Kidney epithelial cell (primary cell): Measurements from ENCODE around the gene SLFN11. TPM values are rescaled to one million over a fixed set of nuclear protein-coding genes. Genes with fewer than 3 reads are reported as not detected.
"Not testable (repeated sequence)": the region's sequence is repeated elsewhere in the genome, so short reads cannot be mapped to it uniquely, and the experiment has no call there.

Experiments
- DNase-seq: peaks from one replicate; pipeline ENCODE4 v3.0.0-alpha.2; 2010; ENCODE audit warnings: low read depth
- H3K27me3 ChIP-seq: 2 replicates; pipeline ENCODE4 v1.6.0; 2011; ENCODE audit warnings: low read length; ENCODE audit not compliant: control insufficient read depth, insufficient read depth
- H3K36me3 ChIP-seq: 2 replicates; pipeline ENCODE4 v1.5.1; 2011; ENCODE audit warnings: low read length; ENCODE audit not compliant: control insufficient read depth, insufficient read depth
- H3K4me3 ChIP-seq: 2 replicates; pipeline ENCODE4 v1.5.1; 2011; ENCODE audit warnings: low read depth, mild to moderate bottlenecking, control low read depth, low read length
- total RNA-seq: library from RNA; depleted of rRNA; stranded (reverse); fragments of >200 nt; gene quantifications from 2 replicates; pipeline ENCODE4 v1.2.3, GENCODE V29; 2015
- TF ChIP-seq, protein P1 (sequence below): IDR thresholded peaks from 2 replicates; pipeline ENCODE4 v1.5.1; 2011; ENCODE audit warnings: mild to moderate bottlenecking, moderate library complexity, low read length, control low read depth, inconsistent platforms; ENCODE audit not compliant: insufficient read depth, poor library complexity, severe bottlenecking

The SLFN11 gene, protein sequence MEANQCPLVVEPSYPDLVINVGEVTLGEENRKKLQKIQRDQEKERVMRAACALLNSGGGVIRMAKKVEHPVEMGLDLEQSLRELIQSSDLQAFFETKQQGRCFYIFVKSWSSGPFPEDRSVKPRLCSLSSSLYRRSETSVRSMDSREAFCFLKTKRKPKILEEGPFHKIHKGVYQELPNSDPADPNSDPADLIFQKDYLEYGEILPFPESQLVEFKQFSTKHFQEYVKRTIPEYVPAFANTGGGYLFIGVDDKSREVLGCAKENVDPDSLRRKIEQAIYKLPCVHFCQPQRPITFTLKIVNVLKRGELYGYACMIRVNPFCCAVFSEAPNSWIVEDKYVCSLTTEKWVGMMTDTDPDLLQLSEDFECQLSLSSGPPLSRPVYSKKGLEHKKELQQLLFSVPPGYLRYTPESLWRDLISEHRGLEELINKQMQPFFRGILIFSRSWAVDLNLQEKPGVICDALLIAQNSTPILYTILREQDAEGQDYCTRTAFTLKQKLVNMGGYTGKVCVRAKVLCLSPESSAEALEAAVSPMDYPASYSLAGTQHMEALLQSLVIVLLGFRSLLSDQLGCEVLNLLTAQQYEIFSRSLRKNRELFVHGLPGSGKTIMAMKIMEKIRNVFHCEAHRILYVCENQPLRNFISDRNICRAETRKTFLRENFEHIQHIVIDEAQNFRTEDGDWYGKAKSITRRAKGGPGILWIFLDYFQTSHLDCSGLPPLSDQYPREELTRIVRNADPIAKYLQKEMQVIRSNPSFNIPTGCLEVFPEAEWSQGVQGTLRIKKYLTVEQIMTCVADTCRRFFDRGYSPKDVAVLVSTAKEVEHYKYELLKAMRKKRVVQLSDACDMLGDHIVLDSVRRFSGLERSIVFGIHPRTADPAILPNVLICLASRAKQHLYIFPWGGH
- 0.04 and 0.27 TPM in 2 replicates for total RNA-seq

GRCh38 chr17:35373534-35373983, at the start of gene SLFN11:
Gene SLFN11, minus strand, starts transcription at chr17:35373621. Its CDS starts 9,814 bp downstream, at chr17:35363807.
- DNase-seq, result no peak
- H3K27me3 ChIP-seq, result peaks cover 18% of the 10 kb centered on the region
- TF ChIP-seq, protein P1, sequence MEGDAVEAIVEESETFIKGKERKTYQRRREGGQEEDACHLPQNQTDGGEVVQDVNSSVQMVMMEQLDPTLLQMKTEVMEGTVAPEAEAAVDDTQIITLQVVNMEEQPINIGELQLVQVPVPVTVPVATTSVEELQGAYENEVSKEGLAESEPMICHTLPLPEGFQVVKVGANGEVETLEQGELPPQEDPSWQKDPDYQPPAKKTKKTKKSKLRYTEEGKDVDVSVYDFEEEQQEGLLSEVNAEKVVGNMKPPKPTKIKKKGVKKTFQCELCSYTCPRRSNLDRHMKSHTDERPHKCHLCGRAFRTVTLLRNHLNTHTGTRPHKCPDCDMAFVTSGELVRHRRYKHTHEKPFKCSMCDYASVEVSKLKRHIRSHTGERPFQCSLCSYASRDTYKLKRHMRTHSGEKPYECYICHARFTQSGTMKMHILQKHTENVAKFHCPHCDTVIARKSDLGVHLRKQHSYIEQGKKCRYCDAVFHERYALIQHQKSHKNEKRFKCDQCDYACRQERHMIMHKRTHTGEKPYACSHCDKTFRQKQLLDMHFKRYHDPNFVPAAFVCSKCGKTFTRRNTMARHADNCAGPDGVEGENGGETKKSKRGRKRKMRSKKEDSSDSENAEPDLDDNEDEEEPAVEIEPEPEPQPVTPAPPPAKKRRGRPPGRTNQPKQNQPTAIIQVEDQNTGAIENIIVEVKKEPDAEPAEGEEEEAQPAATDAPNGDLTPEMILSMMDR, result no peak
- H3K4me3 ChIP-seq, result peak within 1 kb of the TSS; percentile 40
- H3K36me3 ChIP-seq, result no peaks in the 10 kb centered on the region

GRCh38 chr17:35421069-35421468, 47.6 kb upstream of the SLFN11 start:
- not testable (repeated sequence) for H3K27me3 ChIP-seq, DNase-seq, H3K4me3 ChIP-seq, H3K36me3 ChIP-seq

DNA sequence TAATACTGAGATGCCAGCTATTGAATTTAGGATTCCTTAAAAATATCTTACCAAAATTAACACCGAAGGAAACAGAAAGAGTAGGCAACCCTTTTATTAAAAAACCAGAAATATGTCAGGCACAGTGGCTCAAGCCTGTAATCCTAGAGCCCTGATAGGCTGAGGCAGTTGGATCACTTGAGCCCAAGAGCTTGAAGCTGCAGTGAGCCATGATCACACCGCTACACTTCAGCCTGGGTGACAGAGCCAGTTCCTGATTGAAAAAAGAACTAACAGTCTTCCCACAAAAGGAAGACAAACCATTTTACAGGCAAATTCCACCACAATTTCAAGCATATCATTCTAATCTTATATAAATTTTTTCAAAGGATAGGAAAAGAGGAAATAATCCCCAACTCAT, 43.2 kb upstream of the SLFN11 start:
- TF ChIP-seq, protein P1, result no peak
- Histone ChIP-seq H3K36me3 (no peaks in the 10 kb centered on the region), H3K27me3 (no peaks in the 10 kb centered on the region), H3K4me3 (no peak overlapping the region)
- DNase-seq, result no peak

DNA sequence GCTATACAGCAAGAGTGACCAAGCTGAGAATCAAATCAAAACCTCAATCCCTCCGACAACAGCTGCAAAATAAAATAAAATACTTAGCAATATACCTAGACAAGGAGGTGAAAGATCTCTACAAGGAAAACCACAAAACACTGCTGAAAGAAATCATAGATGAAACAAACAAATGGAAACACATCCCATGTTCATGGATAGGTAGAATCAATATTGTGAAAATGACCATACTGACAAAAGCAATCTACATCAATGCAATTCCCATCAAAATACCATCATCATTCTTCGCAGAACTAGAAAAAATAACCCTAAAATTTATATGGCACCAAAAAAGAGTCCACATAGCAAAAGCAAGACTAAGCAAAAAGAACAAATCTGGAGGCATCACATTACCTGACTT, 41.3 kb upstream of the SLFN11 start:
- not testable (repeated sequence) for H3K4me3 ChIP-seq, H3K27me3 ChIP-seq, H3K36me3 ChIP-seq, DNase-seq

- DNase-seq, result no peak
- Histone ChIP-seq H3K4me3 (no peak overlapping the region), H3K36me3 (no peaks in the 10 kb centered on the region), H3K27me3 (no peaks in the 10 kb centered on the region)
- TF ChIP-seq, protein P1, result no peak
Observed at GRCh38 chr17:35414247-35414646, 40.8 kb upstream of the SLFN11 start.

DNA sequence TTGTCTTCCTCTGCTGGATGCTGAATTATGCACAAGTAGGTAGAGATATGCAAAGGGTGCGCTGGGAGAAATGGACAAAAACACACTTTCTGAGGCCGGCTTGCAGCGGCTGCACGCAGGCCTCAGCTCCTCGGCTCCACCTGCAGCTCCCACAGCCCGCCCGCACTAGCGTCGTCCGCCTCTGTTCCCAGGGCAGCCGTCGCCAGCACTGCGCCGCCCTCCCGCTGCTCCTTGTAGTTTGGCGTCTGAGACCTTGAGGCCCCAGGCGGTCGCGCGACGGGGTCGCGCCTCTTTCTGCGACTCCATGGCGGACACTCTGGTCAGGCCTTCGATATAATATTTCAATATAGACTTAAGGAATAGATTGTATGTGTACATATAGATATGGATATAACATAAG, 34.1 kb upstream of the SLFN11 start:
- Histone ChIP-seq H3K27me3 (no peaks in the 10 kb centered on the region), H3K4me3 (no peak overlapping the region), H3K36me3 (no peaks in the 10 kb centered on the region)
- no peak for DNase-seq
- TF ChIP-seq, protein P1, result no peak
